Naive thymus-derived CD8-positive, alpha-beta T cell (primary cell): Measurements from ENCODE around the gene SPHK2. TPM values are rescaled to one million over a fixed set of nuclear protein-coding genes. Genes with fewer than 3 reads are reported as not detected.

Experiments
- ATAC-seq, 2 donors: fragments of 150-1000 bp; cut with Tn5 transposase in 1 of 2; sonication (Bioruptor Pico), chemical (Tn5 transposase) in 1 of 2; 1 replicate in 1 of 2; 2 replicates in 1 of 2; pipeline ENCODE4 v1.10.0; 2021; ENCODE audit warnings: mild to moderate bottlenecking in 2 of 2, moderate library complexity in 2 of 2
- POLR2A ChIA-PET: fragments of 350-600 bp; sonication (Branson Sonifier 250); formaldehyde crosslinking; loops from one replicate; lab custom pipeline; 2021; ENCODE audit warnings: antibody characterized with exemption; lab: Charles Lee
- DNase-seq, 10 donors: peaks; one replicate each; pipeline versions ENCODE4 v3.0.0 to v3.0.0-alpha.2; 2020 to 2022
- H3K27ac Mint-ChIP-seq, 10 donors: one replicate each; pipeline ENCODE4 v1.8.0; 2020 to 2022; ENCODE audit warnings: mild to moderate bottlenecking in 10 of 10, mixed read lengths in 10 of 10, moderate library complexity in 4 of 10, inconsistent platforms in 1 of 10
- H3K27me3 Mint-ChIP-seq, 5 donors: one replicate each; pipeline ENCODE4 v1.8.0; 2021 to 2022; ENCODE audit warnings: mixed read lengths in 5 of 5
- H3K36me3 Mint-ChIP-seq, 3 donors: one replicate each; pipeline ENCODE4 v1.8.0; 2020 to 2022; ENCODE audit warnings: mixed read lengths in 3 of 3, mild to moderate bottlenecking in 2 of 3, inconsistent platforms in 1 of 3
- H3K4me1 Mint-ChIP-seq, 4 donors: one replicate each; pipeline ENCODE4 v1.8.0; 2021 to 2022; ENCODE audit warnings: mixed read lengths in 4 of 4
- H3K4me3 Mint-ChIP-seq, 10 donors: one replicate each; pipeline ENCODE4 v1.8.0; 2020 to 2022; ENCODE audit warnings: mild to moderate bottlenecking in 10 of 10, mixed read lengths in 10 of 10, moderate library complexity in 6 of 10, inconsistent platforms in 1 of 10
- H3K9me3 Mint-ChIP-seq, 9 donors: one replicate each; pipeline ENCODE4 v1.8.0; 2020 to 2022; ENCODE audit warnings: mixed read lengths in 9 of 9, mild to moderate bottlenecking in 3 of 9, inconsistent platforms in 1 of 9, moderate library complexity in 1 of 9
- polyA plus RNA-seq, 3 donors: library from polyadenylated mRNA; unstranded; fragments of 300-500 nt; fragmentation: Illumina TruSeq; gene quantifications; one replicate each; pipeline ENCODE4 v1.2.3, GENCODE V29; 2021
- total RNA-seq, 8 experiments: library from RNA in 2 of 8; stranded (reverse) in 2 of 8; gene quantifications; one replicate each; pipeline ENCODE4 v1.2.3 and lab custom pipeline; 2021 to 2026

Gene SPHK2
- total and polyA plus RNA-seq, 5 experiments from 2014 or later: 7.5 to 40.4 (median 9.1) TPM

GRCh38 chr19:48668761-48669160 is 49.5 kb downstream of the SPHK2 start:
- Mint-ChIP-seq H3K4me3 (no peak overlapping the region), H3K4me1 (peaks cover 0 to 3% (median 0%) of the 10 kb centered on the region in 4 donors), H3K27me3 (no peaks in the 10 kb centered on the region), H3K9me3 (peaks cover 0 to 9% (median 0%) of the 10 kb centered on the region in 9 donors), H3K27ac (peak overlapping the region in 2 of 10 donors; percentile 19 to 41), H3K36me3 (no peaks in the 10 kb centered on the region)
- POLR2A ChIA-PET: interaction anchor here (0.6 kb wide), 1 partner anchor 29 kb away, joined by 7 read pairs; no protein-coding TSS in a partner anchor
- ATAC-seq (no peak), DNase-seq (no peak)

GRCh38 chr19:48669903-48670668 is 50.8 kb downstream of the SPHK2 start:
- POLR2A ChIA-PET: no interaction called here
- H3K27ac Mint-ChIP-seq: peak overlapping the region in 1 of 10 donors; percentile 17
- no peaks in the 10 kb centered on the region for H3K36me3 Mint-ChIP-seq
- DNase-seq (no peak), ATAC-seq (no peak)
- H3K9me3 Mint-ChIP-seq: peaks cover 0 to 9% (median 0%) of the 10 kb centered on the region in 9 donors
- peaks cover under 1 to 3% (median 2%) of the 10 kb centered on the region in 4 donors for H3K4me1 Mint-ChIP-seq
- H3K4me3 Mint-ChIP-seq: no peak overlapping the region
- no peaks in the 10 kb centered on the region for H3K27me3 Mint-ChIP-seq

GRCh38 chr19:48670699-48671445 is 51.6 kb downstream of the SPHK2 start:
- POLR2A ChIA-PET: no interaction called here
- no peaks in the 10 kb centered on the region for H3K27me3 Mint-ChIP-seq
- DNase-seq (no peak), ATAC-seq (no peak)
- peak overlapping the region in 2 of 10 donors; percentile 33 to 46 for H3K27ac Mint-ChIP-seq
- peaks cover 5 to 9% (median 7%) of the 10 kb centered on the region in 4 donors for H3K4me1 Mint-ChIP-seq
- H3K9me3 Mint-ChIP-seq: peaks cover 0 to 9% (median 0%) of the 10 kb centered on the region in 9 donors
- H3K4me3 Mint-ChIP-seq: no peak overlapping the region
- H3K36me3 Mint-ChIP-seq: no peaks in the 10 kb centered on the region

DNA sequence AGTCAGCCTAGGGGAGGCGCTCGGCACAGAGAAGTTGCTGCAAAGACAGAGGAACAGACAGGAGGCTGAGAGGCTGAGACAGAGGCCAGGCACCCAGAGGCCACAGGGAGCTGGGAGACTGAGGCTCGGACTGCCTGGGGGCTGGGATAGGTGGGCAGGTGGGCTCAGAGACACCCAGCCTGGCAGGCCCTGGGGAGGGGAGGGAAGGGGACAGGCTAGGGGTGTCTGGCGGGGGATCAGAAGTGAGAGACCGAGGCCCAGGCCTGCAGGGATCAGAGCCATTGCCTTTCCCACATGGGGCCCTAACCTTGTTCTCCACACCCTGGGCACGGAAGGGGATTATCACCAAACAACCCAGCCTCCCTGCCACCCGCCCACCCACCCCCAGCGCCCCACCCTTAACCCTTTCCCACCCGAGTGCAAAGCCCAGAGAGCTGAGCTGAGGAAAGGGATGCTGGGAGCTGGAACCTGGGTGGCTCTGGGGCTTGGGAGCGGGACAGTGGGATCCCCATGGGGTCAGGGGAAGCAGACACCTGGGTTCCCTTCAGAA is 52.2 kb downstream of the SPHK2 start:
- Mint-ChIP-seq H3K27me3 (no peaks in the 10 kb centered on the region), H3K4me3 (no peak overlapping the region), H3K36me3 (no peaks in the 10 kb centered on the region), H3K9me3 (peaks cover 0 to 9% (median 0%) of the 10 kb centered on the region in 9 donors), H3K4me1 (peaks cover 5 to 11% (median 7%) of the 10 kb centered on the region in 4 donors), H3K27ac (peak overlapping the region in 1 of 10 donors; percentile 46)
- ATAC-seq (no peak), DNase-seq (no peak)
- POLR2A ChIA-PET: no interaction called here

GRCh38 chr19:48672994-48673393 is 53.7 kb downstream of the SPHK2 start, which contains the start of gene NTN5:
Gene NTN5, minus strand, starts transcription at chr19:48673017. Its CDS starts 2,031 bp downstream, at chr19:48670986.
- Mint-ChIP-seq H3K27me3 (no peaks in the 10 kb centered on the region), H3K9me3 (peaks cover 0 to 9% (median 0%) of the 10 kb centered on the region in 9 donors), H3K27ac (peak within 1 kb of the TSS in 2 of 10 donors; percentile 29 to 34), H3K4me1 (peaks cover 5 to 11% (median 7%) of the 10 kb centered on the region in 4 donors), H3K36me3 (no peaks in the 10 kb centered on the region), H3K4me3 (no peak within 1 kb of the TSS)
- POLR2A ChIA-PET: interaction anchor here (3.1 kb wide), 1 partner anchor 27 kb away, joined by 24 read pairs; the partner anchor contains the start of gene CA11
- DNase-seq (no peak), ATAC-seq (no peak)

GRCh38 chr19:48673436-48674100 is 54.3 kb downstream of the SPHK2 start:
- DNase-seq: no peak
- ATAC-seq: no peak
- POLR2A ChIA-PET: interaction anchor here (1.1 to 3.1 kb wide), 2 partner anchors 28 to 65 kb away, joined by 3 to 24 read pairs; partner anchors contain the start of gene CA11
- H3K27me3 Mint-ChIP-seq: no peaks in the 10 kb centered on the region
- H3K27ac Mint-ChIP-seq: peak overlapping the region in 1 of 10 donors; percentile 34
- peaks cover 5 to 11% (median 7%) of the 10 kb centered on the region in 4 donors for H3K4me1 Mint-ChIP-seq
- H3K4me3 Mint-ChIP-seq: no peak overlapping the region
- H3K36me3 Mint-ChIP-seq: no peaks in the 10 kb centered on the region
- peaks cover 0 to 9% (median 0%) of the 10 kb centered on the region in 9 donors for H3K9me3 Mint-ChIP-seq

GRCh38 chr19:48674216-48674809 is 55.0 kb downstream of the SPHK2 start:
- H3K9me3 Mint-ChIP-seq: peaks cover 0 to 9% (median 0%) of the 10 kb centered on the region in 9 donors
- no peak overlapping the region for H3K4me3 Mint-ChIP-seq
- no peaks in the 10 kb centered on the region for H3K27me3 Mint-ChIP-seq
- no peak for ATAC-seq
- peak overlapping the region in 1 of 10 donors; percentile 40 for H3K27ac Mint-ChIP-seq
- peaks cover 3 to 11% (median 6%) of the 10 kb centered on the region in 4 donors for H3K4me1 Mint-ChIP-seq
- H3K36me3 Mint-ChIP-seq: no peaks in the 10 kb centered on the region
- POLR2A ChIA-PET: interaction anchor here (0.6 to 3.1 kb wide), 5 partner anchors 16 to 66 kb away, joined by 3 to 24 read pairs (median 3); partner anchors contain the start of genes CA11 and DBP
- no peak for DNase-seq

GRCh38 chr19:48674921-48675824 is 55.9 kb downstream of the SPHK2 start:
- peak; percentile 50 to 85 (median 74) for DNase-seq
- peak; percentile 97 to 99 for ATAC-seq
- no peaks in the 10 kb centered on the region for H3K36me3 Mint-ChIP-seq
- POLR2A ChIA-PET: interaction anchor here (0.6 to 3.1 kb wide), 7 partner anchors 17 to 67 kb away, joined by 3 to 24 read pairs (median 3); partner anchors contain the start of genes CA11 and DBP
- H3K27ac Mint-ChIP-seq: peak overlapping the region in 5 of 10 donors; percentile 8 to 54 (median 34)
- no peak overlapping the region for H3K4me3 Mint-ChIP-seq
- H3K9me3 Mint-ChIP-seq: peaks cover 0 to 1% (median 0%) of the 10 kb centered on the region in 9 donors
- peaks cover 3 to 11% (median 6%) of the 10 kb centered on the region in 4 donors for H3K4me1 Mint-ChIP-seq
- H3K27me3 Mint-ChIP-seq: no peaks in the 10 kb centered on the region

GRCh38 chr19:48676487-48676886 is 57.2 kb downstream of the SPHK2 start:
- Mint-ChIP-seq H3K27me3 (no peaks in the 10 kb centered on the region), H3K4me1 (peaks cover 3 to 11% (median 6%) of the 10 kb centered on the region in 4 donors), H3K36me3 (no peaks in the 10 kb centered on the region), H3K9me3 (no peaks in the 10 kb centered on the region), H3K4me3 (no peak overlapping the region), H3K27ac (no peak overlapping the region)
- POLR2A ChIA-PET: no interaction called here
- DNase-seq: no peak
- no peak for ATAC-seq

GRCh38 chr19:48676887-48677286 is 57.6 kb downstream of the SPHK2 start:
- Mint-ChIP-seq H3K27ac (no peak overlapping the region), H3K27me3 (no peaks in the 10 kb centered on the region), H3K9me3 (no peaks in the 10 kb centered on the region), H3K36me3 (no peaks in the 10 kb centered on the region), H3K4me1 (peaks cover 3 to 11% (median 6%) of the 10 kb centered on the region in 4 donors), H3K4me3 (no peak overlapping the region)
- ATAC-seq (no peak), DNase-seq (no peak)
- POLR2A ChIA-PET: no interaction called here

GRCh38 chr19:48678201-48678600 is 58.9 kb downstream of the SPHK2 start:
- ATAC-seq (no peak), DNase-seq (no peak)
- no peaks in the 10 kb centered on the region for H3K36me3 Mint-ChIP-seq
- H3K4me3 Mint-ChIP-seq: no peak overlapping the region
- no peaks in the 10 kb centered on the region for H3K9me3 Mint-ChIP-seq
- peaks cover 3 to 11% (median 6%) of the 10 kb centered on the region in 4 donors for H3K4me1 Mint-ChIP-seq
- H3K27me3 Mint-ChIP-seq: no peaks in the 10 kb centered on the region
- POLR2A ChIA-PET: no interaction called here
- H3K27ac Mint-ChIP-seq: no peak overlapping the region
